Loucy (cell line): ENCODE results near the gene PSMC6.

Experiments
- H2AFZ ChIP-seq: fragments of 200-600 bp; sonication (generic); 2 replicates; pipeline ENCODE4 v1.6.0; 2016; ENCODE audit warnings: antibody characterized with exemption, mild to moderate bottlenecking, low read length, moderate library complexity
- H3F3A ChIP-seq: fragments of 200-600 bp; 2 replicates; pipeline ENCODE4 v1.6.0; 2016; ENCODE audit warnings: antibody characterized with exemption, low read depth, mild to moderate bottlenecking
- H3K27me3 ChIP-seq: fragments of 200-600 bp; sonication (generic); 2 replicates; pipeline ENCODE4 v1.6.1; 2014; ENCODE audit warnings: low read length, mild to moderate bottlenecking; ENCODE audit not compliant: insufficient read depth, poor library complexity, severe bottlenecking
- H3K36me3 ChIP-seq: fragments of 200-600 bp; sonication (generic); 2 replicates; pipeline ENCODE4 v1.6.1; 2016; ENCODE audit warnings: low read length; ENCODE audit not compliant: insufficient read depth
- H3K4me1 ChIP-seq: fragments of 200-600 bp; sonication (generic); 2 replicates; pipeline ENCODE4 v1.5.1; 2014; ENCODE audit warnings: low read length, mild to moderate bottlenecking; ENCODE audit not compliant: insufficient read depth, poor library complexity, severe bottlenecking
- H3K4me2 ChIP-seq: fragments of 200-600 bp; sonication (generic); 2 replicates; pipeline ENCODE4 v1.6.0; 2014; ENCODE audit warnings: antibody characterized with exemption, low read length, low read depth, mild to moderate bottlenecking; ENCODE audit not compliant: poor library complexity, severe bottlenecking
- H3K4me3 ChIP-seq: fragments of 200-600 bp; sonication (generic); 2 replicates; pipeline ENCODE4 v1.5.1; 2014; ENCODE audit warnings: low read length, mild to moderate bottlenecking, mixed read lengths; ENCODE audit not compliant: poor library complexity, severe bottlenecking
- H3K79me2 ChIP-seq: fragments of 200-600 bp; sonication (generic); 2 replicates; pipeline ENCODE4 v1.6.1; 2014; ENCODE audit warnings: low read length; ENCODE audit not compliant: insufficient read depth
- H3K9ac ChIP-seq: fragments of 200-600 bp; sonication (generic); 2 replicates; pipeline ENCODE4 v1.6.0; 2014; ENCODE audit warnings: mild to moderate bottlenecking, low read depth, low read length, moderate library complexity; ENCODE audit not compliant: poor library complexity, severe bottlenecking
- H3K9me2 ChIP-seq: fragments of 200-600 bp; sonication (generic); replicated peaks from 2 replicates; pipeline ENCODE4 v1.6.1; 2016; ENCODE audit warnings: low read depth, low read length, mixed read lengths
- H3K9me3 ChIP-seq: fragments of 200-600 bp; sonication (generic); 2 replicates; pipeline ENCODE4 v1.6.1; 2014; ENCODE audit warnings: mild to moderate bottlenecking, antibody characterized with exemption, low read length, low read depth; ENCODE audit not compliant: insufficient read depth
- H4K20me1 ChIP-seq: fragments of 200-600 bp; sonication (generic); 2 replicates; pipeline ENCODE4 v1.6.0; 2014; ENCODE audit warnings: antibody characterized with exemption, low read length, mild to moderate bottlenecking; ENCODE audit not compliant: insufficient read depth, poor library complexity, severe bottlenecking
- CTCF ChIP-seq: fragments of 200-600 bp; sonication (generic); conservative IDR thresholded peaks from 2 replicates; pipeline ENCODE4 v1.5.1; 2014; ENCODE audit warnings: mild to moderate bottlenecking, antibody characterized with exemption, low read length
- EZH2phosphoT487 ChIP-seq: fragments of 200-600 bp; IDR thresholded peaks from 2 replicates; pipeline ENCODE4 v1.6.1; 2018; ENCODE audit warnings: antibody characterized with exemption, mild to moderate bottlenecking, moderate library complexity, borderline replicate concordance

Gene PSMC6

GRCh38 chr14:52701223-52701622 lies 5.8 kb upstream of the PSMC6 start:
- Histone ChIP-seq H3K9me2 (no peaks in the 10 kb centered on the region), H2AFZ (no peak overlapping the region)

GRCh38 chr14:52703225-52703624 lies 3.8 kb upstream of the PSMC6 start:
- no peak overlapping the region for H3K4me3 ChIP-seq
- H3K79me2 ChIP-seq = peaks cover 12% of the 10 kb centered on the region
- peaks cover 11% of the 10 kb centered on the region for H4K20me1 ChIP-seq
- H3K4me1 ChIP-seq = peaks cover 11% of the 10 kb centered on the region
- TF ChIP-seq EZH2phosphoT487 (no peak), CTCF (no peak)
- no peaks in the 10 kb centered on the region for H3K27me3 ChIP-seq
- H3K9me3 ChIP-seq = no peaks in the 10 kb centered on the region
- no peaks in the 10 kb centered on the region for H3K9me2 ChIP-seq
- H3F3A ChIP-seq = no peaks in the 10 kb centered on the region
- no peak overlapping the region for H3K9ac ChIP-seq
- H3K36me3 ChIP-seq = no peaks in the 10 kb centered on the region
- H3K4me2 ChIP-seq = no peak overlapping the region
- H2AFZ ChIP-seq = no peak overlapping the region

More at GRCh38 chr14:52701223-52701622, 5.8 kb upstream of the PSMC6 start:
- Histone ChIP-seq H3K36me3 (no peaks in the 10 kb centered on the region), H3K9ac (no peak overlapping the region), H4K20me1 (no peaks in the 10 kb centered on the region), H3F3A (no peaks in the 10 kb centered on the region), H3K4me3 (no peak overlapping the region), H3K27me3 (no peaks in the 10 kb centered on the region), H3K4me2 (no peak overlapping the region), H3K79me2 (peaks cover 2% of the 10 kb centered on the region; the same call in 1 of the 2 replicates), H3K9me3 (no peaks in the 10 kb centered on the region), H3K4me1 (peaks cover under 1% of the 10 kb centered on the region)
- TF ChIP-seq CTCF (no peak), EZH2phosphoT487 (no peak)

GRCh38 chr14:52703664-52704063 lies 3.3 kb upstream of the PSMC6 start:
- H2AFZ ChIP-seq = no peak overlapping the region
- H3K4me3 ChIP-seq = no peak overlapping the region
- no peak overlapping the region for H3K4me2 ChIP-seq
- H3K79me2 ChIP-seq = peaks cover 17% of the 10 kb centered on the region
- no peaks in the 10 kb centered on the region for H3K9me3 ChIP-seq
- H3K9ac ChIP-seq = no peak overlapping the region
- TF ChIP-seq EZH2phosphoT487 (no peak), CTCF (no peak)
- H3F3A ChIP-seq = no peaks in the 10 kb centered on the region
- no peaks in the 10 kb centered on the region for H3K36me3 ChIP-seq
- peaks cover 15% of the 10 kb centered on the region for H3K4me1 ChIP-seq
- H4K20me1 ChIP-seq = peaks cover 15% of the 10 kb centered on the region
- no peaks in the 10 kb centered on the region for H3K27me3 ChIP-seq
- H3K9me2 ChIP-seq = no peaks in the 10 kb centered on the region
